Measurements from ENCODE around the gene SULT4A1. TPM values are rescaled to one million over a fixed set of nuclear protein-coding genes. Genes with fewer than 3 reads are reported as not detected.

Gene SULT4A1
- total and polyA plus RNA-seq, 2 experiments from 2014 or later = 4.7 to 5.2 TPM

DNA sequence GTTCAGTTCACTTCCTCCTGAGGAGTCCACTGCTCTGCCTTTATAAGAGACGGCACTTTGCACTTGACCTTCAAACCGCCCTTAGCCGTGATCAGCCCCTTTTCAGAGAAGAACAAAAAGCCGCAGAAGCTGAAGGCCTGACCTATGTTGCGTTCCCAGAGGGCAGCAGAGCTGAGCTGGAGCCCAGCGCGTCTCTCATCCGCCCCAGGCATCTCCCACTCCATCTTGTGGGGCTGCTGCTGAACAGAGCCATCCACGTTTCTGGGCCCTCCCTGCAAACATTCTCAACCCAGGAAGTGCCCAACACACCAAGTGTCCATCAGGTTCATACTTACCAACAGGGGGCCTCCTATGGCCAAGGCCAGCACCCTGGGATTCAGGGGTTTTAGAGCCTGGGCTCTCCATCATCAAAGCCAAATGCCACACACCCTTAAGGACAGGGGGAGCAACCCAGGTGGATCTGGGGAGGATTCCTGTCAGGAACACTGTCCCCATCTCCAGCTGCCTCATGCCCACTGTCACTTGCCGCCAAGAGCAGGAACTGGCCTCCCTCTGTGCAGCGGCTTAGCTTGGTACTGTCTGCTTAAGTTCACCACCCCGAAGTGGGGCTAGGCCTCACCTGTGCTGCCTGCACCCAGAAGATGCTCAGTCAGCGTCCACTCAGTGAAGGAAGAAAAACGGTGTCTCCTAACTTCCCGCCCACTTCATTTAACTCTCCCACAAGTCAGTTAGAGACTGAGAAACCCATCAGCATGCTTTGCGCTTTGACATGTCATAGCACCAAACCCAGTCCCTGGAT lies 34.2 kb downstream of the SULT4A1 start:
- H3K9me2 ChIP-seq (ENCODE audit: insufficient read depth) = no peaks in the 10 kb centered on the region
- Mint-ChIP-seq H3K4me1 (peaks cover 52% of the 10 kb centered on the region), H3K27me3 (ENCODE audit: insufficient read depth, low read depth, poor library complexity) (peaks cover 18% of the 10 kb centered on the region), H3K4me3 (no peak overlapping the region), H3K9me3 (no peaks in the 10 kb centered on the region; the same call in 2 of the 3 replicates), H3K36me3 (ENCODE audit: low read depth) (peaks cover 22% of the 10 kb centered on the region), H3K27ac (no peak overlapping the region)
- peaks cover 19% of the 10 kb centered on the region for H3K4me1 ChIP-seq (ENCODE audit: insufficient read depth)
- peaks cover 6% of the 10 kb centered on the region for H3K36me3 ChIP-seq (ENCODE audit: insufficient read depth)
- H3F3A ChIP-seq (replicated peaks; ENCODE audit: low read depth) = no peaks in the 10 kb centered on the region
- no peak overlapping the region for H3K27ac ChIP-seq (ENCODE audit: low read depth)
- H3K4me2 ChIP-seq = no peak overlapping the region
- peaks cover 3% of the 10 kb centered on the region; the same call in 1 of the 2 replicates for H4K20me1 ChIP-seq (replicated peaks; ENCODE audit: insufficient read depth)
- DNase-seq (ENCODE audit: low spot score) = no peak
- H3K79me2 ChIP-seq (replicated peaks; ENCODE audit: insufficient read depth) = no peaks in the 10 kb centered on the region
- H3K27me3 ChIP-seq (ENCODE audit: insufficient read depth) = no peaks in the 10 kb centered on the region
- no peak for ATAC-seq
- no peak overlapping the region for H2AFZ ChIP-seq
- H3K4me3 ChIP-seq = no peak overlapping the region
- TF ChIP-seq ZNF114 (CRISPR knock-in tag; IDR thresholded peaks at IDR 0.05) (no peak), JUNB (IDR thresholded peaks at IDR 0.05; ENCODE audit: unreplicated experiment) (no peak)
- TF ChIP-seq, protein P1, sequence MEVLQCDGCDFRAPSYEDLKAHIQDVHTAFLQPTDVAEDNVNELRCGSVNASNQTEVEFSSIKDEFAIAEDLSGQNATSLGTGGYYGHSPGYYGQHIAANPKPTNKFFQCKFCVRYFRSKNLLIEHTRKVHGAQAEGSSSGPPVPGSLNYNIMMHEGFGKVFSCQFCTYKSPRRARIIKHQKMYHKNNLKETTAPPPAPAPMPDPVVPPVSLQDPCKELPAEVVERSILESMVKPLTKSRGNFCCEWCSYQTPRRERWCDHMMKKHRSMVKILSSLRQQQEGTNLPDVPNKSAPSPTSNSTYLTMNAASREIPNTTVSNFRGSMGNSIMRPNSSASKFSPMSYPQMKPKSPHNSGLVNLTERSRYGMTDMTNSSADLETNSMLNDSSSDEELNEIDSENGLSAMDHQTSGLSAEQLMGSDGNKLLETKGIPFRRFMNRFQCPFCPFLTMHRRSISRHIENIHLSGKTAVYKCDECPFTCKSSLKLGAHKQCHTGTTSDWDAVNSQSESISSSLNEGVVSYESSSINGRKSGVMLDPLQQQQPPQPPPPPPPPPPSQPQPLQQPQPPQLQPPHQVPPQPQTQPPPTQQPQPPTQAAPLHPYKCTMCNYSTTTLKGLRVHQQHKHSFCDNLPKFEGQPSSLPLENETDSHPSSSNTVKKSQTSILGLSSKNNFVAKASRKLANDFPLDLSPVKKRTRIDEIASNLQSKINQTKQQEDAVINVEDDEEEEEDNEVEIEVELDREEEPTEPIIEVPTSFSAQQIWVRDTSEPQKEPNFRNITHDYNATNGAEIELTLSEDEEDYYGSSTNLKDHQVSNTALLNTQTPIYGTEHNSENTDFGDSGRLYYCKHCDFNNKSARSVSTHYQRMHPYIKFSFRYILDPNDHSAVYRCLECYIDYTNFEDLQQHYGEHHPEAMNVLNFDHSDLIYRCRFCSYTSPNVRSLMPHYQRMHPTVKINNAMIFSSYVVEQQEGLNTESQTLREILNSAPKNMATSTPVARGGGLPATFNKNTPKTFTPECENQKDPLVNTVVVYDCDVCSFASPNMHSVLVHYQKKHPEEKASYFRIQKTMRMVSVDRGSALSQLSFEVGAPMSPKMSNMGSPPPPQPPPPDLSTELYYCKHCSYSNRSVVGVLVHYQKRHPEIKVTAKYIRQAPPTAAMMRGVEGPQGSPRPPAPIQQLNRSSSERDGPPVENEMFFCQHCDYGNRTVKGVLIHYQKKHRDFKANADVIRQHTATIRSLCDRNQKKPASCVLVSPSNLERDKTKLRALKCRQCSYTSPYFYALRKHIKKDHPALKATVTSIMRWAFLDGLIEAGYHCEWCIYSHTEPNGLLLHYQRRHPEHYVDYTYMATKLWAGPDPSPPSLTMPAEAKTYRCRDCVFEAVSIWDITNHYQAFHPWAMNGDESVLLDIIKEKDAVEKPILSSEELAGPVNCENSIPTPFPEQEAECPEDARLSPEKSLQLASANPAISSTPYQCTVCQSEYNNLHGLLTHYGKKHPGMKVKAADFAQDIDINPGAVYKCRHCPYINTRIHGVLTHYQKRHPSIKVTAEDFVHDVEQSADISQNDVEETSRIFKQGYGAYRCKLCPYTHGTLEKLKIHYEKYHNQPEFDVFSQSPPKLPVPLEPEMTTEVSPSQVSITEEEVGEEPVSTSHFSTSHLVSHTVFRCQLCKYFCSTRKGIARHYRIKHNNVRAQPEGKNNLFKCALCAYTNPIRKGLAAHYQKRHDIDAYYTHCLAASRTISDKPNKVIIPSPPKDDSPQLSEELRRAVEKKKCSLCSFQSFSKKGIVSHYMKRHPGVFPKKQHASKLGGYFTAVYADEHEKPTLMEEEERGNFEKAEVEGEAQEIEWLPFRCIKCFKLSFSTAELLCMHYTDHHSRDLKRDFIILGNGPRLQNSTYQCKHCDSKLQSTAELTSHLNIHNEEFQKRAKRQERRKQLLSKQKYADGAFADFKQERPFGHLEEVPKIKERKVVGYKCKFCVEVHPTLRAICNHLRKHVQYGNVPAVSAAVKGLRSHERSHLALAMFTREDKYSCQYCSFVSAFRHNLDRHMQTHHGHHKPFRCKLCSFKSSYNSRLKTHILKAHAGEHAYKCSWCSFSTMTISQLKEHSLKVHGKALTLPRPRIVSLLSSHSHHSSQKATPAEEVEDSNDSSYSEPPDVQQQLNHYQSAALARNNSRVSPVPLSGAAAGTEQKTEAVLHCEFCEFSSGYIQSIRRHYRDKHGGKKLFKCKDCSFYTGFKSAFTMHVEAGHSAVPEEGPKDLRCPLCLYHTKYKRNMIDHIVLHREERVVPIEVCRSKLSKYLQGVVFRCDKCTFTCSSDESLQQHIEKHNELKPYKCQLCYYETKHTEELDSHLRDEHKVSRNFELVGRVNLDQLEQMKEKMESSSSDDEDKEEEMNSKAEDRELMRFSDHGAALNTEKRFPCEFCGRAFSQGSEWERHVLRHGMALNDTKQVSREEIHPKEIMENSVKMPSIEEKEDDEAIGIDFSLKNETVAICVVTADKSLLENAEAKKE (CRISPR knock-in tag; IDR thresholded peaks at IDR 0.05) = no peak
- TF ChIP-seq, protein P2, sequence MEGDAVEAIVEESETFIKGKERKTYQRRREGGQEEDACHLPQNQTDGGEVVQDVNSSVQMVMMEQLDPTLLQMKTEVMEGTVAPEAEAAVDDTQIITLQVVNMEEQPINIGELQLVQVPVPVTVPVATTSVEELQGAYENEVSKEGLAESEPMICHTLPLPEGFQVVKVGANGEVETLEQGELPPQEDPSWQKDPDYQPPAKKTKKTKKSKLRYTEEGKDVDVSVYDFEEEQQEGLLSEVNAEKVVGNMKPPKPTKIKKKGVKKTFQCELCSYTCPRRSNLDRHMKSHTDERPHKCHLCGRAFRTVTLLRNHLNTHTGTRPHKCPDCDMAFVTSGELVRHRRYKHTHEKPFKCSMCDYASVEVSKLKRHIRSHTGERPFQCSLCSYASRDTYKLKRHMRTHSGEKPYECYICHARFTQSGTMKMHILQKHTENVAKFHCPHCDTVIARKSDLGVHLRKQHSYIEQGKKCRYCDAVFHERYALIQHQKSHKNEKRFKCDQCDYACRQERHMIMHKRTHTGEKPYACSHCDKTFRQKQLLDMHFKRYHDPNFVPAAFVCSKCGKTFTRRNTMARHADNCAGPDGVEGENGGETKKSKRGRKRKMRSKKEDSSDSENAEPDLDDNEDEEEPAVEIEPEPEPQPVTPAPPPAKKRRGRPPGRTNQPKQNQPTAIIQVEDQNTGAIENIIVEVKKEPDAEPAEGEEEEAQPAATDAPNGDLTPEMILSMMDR (conservative IDR thresholded peaks at IDR 0.05; ENCODE audit: low read depth in 2 of 2) = peak in 1 of 2 experiments; percentile 34; a peak in 2 of 4 replicates

Measured in GM23338 (cell line).